Pulmonary artery endothelial cell (primary cell): Measurements from ENCODE around the gene MAGI2. TPM values are rescaled to one million over a fixed set of nuclear protein-coding genes. Genes with fewer than 3 reads are reported as not detected.
"Not testable (repeated sequence)": the region's sequence is repeated elsewhere in the genome, so short reads cannot be mapped to it uniquely, and the experiment has no call there.

ENCODE experiments used
- DNase-seq: peaks from one replicate; pipeline ENCODE4 v3.0.0-alpha.2; 2011; ENCODE audit warnings: low read depth, low spot score
- total RNA-seq: library from RNA; depleted of rRNA; stranded (reverse); fragments of >200 nt; gene quantifications from 2 replicates; pipeline ENCODE4 v1.2.3, GENCODE V29; 2014

MAGI2 gene
- total RNA-seq, 1 donor from 2014 or later: 1.3 TPM

DNA sequence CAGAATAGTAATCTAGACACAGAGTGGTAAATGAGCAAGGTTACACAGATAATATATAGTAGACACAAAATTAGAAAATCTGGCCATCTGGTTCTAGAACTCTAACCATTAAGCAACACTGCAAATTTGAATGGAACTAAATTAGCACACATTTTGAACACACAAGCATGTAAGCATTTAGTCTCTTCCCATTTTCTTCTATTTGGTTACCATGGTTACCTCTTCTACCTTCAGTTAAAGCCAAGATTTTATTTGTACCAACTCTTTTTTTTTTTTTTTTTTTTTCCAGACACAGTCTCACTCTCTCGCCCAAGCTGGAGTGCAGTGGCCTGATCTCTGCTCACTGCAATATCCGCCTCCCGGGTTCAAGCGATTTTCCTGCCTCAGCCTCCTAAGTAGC, 790.5 kb downstream of the MAGI2 start:
- DNase-seq: no peak

DNA sequence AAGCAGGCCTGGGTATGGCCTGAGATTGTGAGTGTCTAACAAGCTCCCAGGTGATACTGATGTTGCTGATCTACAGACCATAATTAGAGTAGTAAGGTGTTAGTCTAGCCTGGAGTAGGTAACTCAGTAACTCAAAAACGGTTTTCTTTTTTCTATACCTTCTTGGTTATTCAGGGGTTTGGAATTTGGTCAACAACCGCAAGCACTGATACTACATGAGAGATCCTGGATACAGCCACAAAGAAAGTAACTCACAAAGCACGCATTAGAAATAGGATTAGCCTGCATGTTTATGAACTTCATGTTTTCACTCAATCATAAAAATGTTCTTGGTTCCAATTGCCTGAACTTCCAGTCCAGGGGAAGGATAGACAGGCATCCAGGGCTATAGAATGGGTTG, 803.5 kb downstream of the MAGI2 start:
- no peak for DNase-seq

DNA sequence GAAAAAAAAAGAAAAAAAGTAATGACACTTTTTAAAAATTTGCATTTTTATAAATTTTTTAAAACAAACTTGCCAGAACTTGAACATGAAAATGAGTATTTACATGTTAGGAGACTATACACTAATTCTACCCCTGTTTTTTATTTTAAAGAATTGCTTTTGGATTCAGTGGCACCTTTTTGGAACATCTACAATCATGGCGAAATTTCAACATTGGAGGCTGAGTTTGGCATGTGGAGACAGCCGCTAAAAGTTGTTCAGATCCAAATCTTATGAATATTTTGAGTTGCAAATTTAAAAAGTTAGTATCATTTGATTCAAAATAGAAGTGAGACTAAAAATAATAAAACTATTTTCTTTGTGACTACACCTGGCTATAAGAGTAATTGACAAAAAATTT, 804.2 kb downstream of the MAGI2 start:
- DNase-seq: no peak

DNA sequence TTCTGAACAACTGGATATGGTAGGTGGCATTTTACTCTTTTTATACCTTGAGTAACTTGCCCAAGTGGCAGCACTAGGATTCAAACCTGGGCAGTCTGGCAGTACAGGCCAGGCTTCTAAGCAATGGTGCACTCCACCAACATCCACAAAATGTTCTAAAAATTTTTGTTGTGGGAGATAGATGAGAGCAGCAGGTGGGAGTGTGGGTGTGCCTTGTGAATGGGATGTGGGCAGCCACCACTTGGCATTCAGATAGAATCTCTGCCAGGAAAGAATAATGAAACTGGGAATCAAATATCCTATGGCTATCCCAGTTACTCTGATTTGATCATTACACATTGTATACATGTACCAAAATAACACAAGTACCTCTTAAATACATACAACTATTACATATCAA, 810.7 kb downstream of the MAGI2 start:
- no peak for DNase-seq

DNA sequence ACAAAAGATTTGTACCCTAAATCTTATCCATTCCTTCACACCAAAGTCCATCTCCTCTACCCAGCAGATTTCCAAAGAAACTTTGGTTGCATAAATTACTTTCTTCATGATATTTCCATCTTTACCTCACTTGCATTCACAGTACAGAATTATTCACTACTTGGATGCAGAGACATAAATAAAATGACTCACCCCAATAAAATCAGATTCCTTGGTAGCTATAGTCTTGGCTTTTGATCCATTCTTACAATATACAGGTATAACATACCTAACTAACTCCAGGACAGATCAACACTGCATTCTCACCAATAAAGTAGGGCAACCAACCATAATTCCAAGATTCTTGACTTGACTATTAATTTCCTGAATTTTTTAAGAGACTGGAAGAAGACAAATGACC, 815.1 kb downstream of the MAGI2 start:
- no peak for DNase-seq

DNA sequence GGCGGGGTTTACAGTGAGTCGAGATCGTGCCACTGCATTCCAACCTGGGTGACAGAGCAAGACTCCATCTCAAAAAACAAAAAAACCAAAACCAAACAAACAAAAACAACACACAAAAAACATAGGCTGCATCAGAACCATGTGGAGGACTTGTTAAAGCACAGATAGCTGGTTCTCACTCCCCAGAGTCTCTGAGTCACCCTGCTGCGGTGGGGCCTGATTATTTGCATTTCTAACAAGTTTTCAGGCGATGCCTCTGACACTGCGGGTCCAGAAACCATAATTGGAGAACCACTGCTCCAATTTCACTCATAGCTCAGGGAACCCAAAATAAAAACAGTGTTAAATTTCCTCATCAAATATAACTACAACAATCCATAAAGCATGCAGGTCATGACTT, 816.7 kb downstream of the MAGI2 start:
- no peak for DNase-seq

DNA sequence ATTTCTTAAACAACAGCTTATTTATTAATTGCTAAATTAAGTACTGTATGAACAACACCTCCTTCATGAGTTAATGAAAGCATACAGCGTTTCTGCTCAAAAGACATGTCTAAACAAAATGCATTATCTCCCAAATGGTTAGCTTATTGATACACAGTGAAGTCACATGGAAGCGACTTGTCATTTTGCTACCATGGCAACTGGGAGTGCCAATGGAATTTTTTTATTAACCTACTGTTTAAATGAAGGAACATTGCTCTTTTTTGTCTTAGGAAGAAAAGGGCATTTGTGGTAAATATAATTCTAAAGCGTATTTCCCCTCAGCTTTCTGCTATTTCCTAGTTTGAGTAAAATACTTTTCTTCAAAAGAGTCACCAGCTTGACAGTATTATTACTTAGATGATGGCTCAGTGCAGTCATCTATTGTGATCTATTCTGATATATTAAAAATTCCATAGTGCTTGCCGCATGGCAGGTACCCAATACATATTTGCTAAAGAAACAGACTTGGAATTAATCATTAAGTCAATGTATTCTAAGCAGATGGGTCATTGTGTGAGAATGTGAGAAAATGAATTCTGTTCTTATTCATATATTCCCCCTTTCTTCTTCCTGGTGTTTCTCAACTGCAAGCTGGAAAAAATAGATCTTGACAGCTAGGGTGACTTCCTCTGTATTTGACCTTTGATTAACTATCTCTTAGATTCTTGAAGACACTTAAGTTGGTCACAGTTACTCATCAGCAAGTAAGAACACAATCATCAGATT, 818.3 kb downstream of the MAGI2 start:
- DNase-seq: no peak

DNA sequence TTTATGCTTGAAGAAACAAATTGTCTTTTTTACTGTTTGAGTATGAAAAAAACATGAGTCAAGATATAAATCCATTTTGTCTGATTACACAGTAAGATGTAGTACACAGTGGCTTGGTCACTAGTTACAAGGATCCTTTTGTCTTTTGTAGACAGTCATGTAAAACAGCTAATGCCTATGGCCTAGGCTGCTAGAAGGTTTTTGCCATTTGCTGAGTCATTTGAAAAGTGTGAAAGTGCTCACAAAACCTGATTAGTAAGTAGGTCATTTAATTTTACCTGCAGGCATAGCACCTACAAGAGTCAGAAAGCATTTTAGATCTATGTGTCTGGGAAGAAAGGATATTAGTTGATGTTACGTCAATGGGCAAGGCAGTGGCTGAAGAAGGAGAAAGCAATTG, 819.4 kb downstream of the MAGI2 start:
- no peak for DNase-seq

DNA sequence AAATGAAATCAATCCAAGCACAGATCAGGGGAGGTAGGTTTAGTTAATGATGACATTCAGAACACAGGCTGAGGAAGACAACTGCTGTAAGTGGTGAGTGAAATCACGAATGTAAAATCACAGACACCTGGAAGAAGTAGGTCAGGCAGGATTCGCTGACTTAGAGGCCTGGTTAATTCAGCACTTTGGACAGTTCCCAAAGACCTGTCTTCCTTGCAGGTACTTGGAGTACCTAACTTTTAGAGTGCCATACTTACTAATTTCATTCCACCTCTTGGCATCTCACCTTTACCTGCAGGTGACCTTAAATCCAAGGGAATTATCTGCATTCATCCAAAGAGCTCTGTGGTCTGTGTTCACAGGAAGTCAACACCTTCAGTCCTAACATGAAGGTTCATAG, 832.5 kb downstream of the MAGI2 start:
- DNase-seq: no peak

DNA sequence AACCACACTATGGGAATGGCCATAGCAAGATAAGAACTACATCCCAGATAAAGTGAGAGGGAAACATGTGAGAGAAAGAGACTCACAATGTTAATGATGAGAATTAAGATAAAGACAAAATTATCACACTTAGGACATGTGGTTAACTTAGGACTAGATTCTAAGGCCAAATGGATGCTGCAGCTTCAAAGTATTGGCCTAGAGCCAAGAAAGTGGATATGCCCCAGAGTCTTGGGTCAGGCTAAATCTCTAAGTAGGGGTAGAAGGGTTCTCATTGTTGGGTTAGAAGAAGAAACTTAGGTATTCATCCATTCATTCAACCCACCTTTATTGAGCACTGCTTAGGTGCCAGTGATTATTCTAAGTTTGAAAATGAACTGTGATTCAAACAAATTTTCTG, 836.9 kb downstream of the MAGI2 start:
- no peak for DNase-seq

DNA sequence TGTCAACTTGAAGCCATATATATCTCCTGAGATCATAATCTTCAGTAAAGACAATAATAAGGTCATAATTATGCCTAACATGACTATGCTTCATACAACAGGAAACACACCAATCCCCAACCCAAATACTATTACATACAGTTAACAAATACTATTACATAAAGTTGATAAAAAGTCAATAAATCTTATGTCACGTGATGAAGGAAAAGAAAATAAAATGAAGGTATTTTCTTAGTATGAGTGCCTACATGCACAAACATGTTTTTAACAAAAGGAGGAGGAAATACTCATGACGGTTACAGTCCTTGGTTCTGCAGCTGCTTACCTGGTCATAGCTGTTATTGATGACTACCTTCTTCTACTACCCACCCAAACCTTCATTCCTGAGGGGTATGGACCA, 844.2 kb downstream of the MAGI2 start:
- no peak for DNase-seq

DNA sequence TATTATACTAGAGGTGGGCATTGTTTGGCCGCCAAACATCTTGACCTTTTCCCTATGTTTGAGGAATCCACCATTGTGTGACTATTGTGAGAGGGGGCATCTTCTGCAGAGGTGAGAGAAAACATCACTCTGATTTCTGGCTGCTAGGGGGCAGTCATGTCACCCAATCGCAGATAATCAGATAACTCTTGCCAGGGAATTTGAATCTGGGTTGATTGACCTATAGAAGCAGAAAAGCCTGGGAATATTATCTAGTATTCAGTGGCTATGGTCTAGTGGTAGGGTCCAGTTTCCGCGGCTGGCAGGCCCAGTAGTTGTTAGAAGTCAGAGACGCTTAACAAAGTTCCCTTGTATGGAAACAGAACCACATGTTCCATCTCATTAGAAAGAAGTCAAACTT, 846.4 kb downstream of the MAGI2 start:
- no peak for DNase-seq

DNA sequence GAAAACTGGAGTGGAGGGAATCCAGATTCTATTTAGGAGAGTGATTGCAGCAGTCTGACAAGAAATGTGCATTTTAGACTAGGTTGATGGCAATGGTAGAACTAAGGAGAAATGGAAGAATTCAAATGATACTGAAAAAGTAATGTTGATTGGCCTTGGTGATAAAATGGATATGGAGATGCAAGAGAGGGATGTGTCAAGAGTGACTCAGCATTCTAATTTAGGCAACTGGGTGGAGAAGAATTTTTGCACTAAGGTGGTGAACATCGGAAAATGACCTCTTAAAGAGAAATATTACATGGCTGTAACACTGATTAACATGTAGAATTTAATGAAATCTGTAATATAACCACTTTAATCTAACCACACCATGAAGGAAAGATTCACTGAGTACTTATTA, 848.3 kb downstream of the MAGI2 start:
- DNase-seq: no peak

DNA sequence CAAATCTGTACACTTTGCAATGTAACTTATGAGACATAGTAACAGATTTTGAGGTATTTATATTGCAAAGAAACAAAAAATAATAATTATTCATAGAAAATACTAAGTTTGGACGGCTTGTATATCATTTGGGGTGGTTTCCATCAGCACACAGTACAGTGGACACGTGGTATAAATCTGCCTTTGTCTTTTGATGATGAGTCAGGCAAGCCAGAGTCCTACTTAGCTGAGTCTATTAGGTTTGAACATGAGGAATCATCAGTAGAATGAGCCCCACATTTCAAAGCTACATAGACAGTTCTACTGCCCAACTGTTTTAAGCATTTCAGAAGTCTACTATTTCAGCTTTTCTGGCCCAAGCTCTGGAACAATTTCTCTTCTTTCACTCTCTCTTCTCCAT, 851.7 kb downstream of the MAGI2 start:
- no peak for DNase-seq

DNA sequence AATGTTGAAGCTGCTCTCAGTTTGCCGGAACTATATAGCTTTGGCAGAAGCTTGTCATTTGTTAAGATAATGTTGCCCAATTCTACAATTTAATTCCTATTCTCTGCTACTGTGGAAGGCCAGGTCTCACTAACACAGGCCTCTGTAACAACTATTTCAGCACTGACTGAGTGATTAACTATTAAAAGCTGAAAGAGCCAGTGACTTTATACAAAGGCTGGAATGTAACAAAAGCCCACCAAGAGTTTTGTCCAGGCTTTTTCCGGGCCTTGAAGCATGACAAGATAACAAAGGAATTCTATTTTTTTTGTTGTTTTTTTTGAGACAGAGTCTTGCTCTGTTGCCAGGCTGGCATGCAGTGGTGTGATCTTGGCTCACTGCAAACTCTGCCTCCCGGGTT, 859.3 kb downstream of the MAGI2 start:
- DNase-seq: no peak

DNA sequence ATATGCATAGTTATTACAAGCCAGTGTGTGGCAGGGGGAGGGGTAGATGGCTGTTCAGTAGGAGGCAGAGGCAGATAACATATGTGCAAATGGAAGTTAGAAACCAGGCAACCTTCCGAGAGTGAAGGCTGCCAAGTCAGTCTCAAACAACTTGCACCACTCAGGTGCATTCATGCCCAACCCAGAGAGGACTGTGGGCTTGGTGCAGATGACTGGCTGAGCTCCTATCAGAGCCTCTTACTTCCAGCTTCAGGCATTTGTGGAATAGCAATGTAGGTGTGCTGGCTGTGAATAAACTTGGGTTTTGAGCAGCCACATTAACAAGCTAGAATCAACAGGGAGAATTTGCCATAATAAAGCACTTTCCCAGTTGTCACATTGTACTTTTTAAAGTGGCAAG, 865.1 kb downstream of the MAGI2 start:
- no peak for DNase-seq

DNA sequence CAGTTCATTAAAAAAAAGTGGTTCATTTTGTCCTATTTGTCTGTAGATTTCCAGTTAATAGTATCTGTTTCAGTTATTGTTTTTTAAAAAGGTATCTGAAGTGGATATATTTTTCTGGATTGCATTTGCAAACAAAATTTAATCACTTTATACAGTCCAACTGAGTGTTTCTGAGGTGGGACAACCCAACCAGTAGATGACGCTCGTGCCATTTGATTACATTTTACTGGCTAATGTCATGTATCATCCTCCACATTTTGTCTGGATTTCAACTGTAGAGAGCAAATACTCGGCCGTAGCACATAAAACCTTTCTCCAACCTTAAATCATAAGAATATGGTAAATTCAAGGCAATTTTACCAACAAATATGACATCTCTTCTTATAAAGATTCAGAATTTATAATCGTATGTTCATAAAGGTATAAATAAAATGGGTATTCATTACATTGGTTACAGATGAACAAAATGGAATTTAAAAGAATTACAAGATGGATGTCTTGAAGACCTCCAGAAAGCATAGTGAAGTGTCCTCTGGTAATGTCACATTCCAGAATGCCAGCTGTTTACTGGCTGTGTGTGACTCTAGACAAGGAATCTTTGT, 865.9 kb downstream of the MAGI2 start:
- DNase-seq: no peak

DNA sequence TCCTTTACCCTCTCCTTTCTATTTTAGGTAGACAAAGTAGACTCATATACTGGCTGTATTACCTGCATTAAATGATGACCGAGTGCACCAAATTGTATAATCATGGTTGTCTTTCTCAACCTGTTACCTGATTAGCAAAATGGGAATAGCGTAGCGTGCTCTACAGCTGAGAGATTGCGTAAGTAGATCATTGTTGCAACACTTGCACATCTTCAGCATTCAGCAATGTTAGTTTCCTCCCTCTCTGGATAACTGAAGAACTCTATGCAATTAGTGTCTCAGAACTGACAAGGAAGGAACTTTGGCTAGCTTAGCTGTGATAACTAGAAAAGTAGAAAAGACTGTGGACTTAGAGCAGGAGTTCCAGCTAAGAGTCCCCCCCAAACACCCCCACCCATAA, 867.5 kb downstream of the MAGI2 start:
- no peak for DNase-seq

DNA sequence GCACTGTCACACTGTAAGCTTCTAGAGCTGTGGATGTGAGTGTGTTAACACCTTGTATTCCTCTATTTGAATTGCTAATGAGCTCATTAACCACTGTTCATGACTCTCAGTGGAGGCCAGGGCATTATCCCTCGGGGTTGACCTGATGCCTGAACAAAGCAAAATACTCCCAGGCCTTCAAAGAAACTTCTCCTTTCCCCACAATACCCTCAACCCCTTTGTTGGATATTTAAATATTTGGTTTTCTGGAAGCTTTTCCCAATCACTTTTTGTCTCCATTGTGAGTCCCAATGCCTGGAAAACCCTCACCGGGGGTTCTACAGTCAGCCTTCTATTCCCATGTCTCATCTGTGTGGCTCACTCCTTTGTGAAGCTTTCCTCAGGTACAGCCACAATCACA, 874.8 kb downstream of the MAGI2 start:
- no peak for DNase-seq

DNA sequence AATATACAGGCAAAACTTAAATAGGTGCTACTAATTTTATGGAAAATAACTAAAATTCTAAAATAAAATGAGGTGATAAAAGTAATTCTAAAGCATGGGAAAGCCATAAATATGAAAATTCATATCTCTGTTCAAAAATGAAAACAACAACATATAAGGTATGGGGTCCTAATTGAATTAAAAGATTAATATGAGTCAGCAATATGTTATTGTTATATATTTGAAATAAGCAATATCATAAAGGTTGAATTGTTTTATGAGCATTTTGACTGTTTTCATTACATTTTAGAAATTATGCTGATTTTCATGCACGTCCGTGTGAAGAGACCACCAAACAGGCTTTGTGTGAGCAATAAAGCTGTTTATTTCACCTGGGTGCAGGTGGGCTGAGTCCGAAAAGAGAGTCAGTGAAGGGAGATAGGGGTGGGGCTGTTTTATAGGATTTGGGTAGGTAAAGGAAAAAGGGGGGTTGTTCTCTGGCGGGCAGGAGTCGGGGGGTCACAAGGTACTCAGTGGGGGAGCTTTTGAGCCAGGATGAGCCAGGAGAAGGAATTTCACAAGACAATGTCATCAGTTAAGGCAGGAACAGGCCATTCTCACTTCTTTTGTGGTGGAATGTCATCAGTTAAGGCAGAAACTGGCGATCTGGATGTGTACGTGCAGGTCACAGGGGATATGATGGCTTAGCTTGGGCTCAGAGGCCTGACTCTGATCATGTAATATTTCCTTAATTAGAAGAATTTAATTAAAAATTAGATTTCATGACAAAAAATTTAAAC, 876.1 kb downstream of the MAGI2 start:
- not testable (repeated sequence) for DNase-seq

DNA sequence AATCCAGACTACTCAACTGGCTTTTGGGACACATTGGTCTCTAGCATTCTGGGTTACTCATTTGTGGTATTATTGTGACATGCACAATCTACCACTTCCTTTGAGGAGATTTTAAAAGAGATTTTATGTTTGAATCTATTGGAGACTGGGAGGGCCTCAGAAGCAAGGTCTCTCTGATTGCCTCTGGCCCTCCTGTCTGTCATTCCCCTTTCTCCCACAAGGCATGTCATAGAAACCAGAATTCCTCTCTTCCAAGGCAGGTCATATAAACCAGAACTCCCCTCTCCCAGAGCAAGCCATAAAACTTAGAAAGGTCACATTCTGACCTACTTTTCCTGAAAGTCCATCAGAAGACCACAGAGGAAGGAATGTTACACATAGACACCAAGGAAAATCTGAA, 877.2 kb downstream of the MAGI2 start:
- no peak for DNase-seq

DNA sequence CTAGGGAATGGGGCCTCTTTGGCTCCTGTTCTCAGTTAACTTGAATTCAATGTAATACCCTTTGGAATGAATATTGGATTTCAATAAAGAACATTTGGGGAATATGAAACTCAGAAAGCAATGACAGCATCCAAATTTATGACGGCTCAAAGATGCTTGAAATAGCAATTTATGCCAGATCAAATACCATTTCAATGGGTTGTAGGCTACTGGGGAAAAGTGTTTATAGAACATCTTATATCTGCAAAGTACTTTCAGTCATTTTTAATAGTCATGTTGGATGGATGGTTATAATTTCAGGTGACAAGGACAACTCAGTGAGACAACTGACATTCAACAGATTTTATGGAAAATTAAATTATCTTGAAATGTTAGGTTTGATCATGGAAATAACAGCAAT, 882.2 kb downstream of the MAGI2 start:
- DNase-seq: no peak

DNA sequence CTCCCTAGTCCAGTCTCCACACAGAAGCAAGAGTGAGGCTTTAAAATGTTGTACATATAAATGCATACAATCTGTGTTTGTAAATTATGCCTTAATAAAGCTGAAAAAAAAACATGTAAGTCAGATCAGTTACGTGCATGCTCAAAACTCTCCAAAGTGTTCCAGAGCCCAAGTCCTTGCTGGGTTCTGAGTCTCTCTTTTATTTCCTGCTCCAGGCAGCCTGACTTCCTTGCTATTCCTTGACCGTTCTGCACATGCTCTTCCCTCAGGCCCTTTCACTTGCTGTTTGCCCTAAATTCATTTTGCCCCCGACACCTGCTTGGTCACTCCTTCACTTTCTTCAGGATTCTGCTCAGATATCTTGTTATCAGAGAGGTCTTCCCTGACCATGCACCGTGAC, 884.8 kb downstream of the MAGI2 start:
- no peak for DNase-seq
